Hindlimb muscle (tissue), 1 donor: ENCODE measurements around the gene USP6NL. TPM values are rescaled to one million over a fixed set of nuclear protein-coding genes. Genes with fewer than 3 reads are reported as not detected.
"Not testable (repeated sequence)": the region's sequence is repeated elsewhere in the genome, so short reads cannot be mapped to it uniquely, and the experiment has no call there.

Experiments used
- DNase-seq: peaks from one replicate; pipeline ENCODE4 v3.0.0-alpha.2; 2013
- polyA plus RNA-seq: library from polyadenylated mRNA; unstranded; fragments of 120-200 nt; gene quantifications from one replicate; pipeline ENCODE4 v1.2.1, GENCODE V29; 2013; ENCODE audit not compliant: insufficient read length

USP6NL gene
- polyA plus RNA-seq, 1 donor, result 8.6 TPM

DNA sequence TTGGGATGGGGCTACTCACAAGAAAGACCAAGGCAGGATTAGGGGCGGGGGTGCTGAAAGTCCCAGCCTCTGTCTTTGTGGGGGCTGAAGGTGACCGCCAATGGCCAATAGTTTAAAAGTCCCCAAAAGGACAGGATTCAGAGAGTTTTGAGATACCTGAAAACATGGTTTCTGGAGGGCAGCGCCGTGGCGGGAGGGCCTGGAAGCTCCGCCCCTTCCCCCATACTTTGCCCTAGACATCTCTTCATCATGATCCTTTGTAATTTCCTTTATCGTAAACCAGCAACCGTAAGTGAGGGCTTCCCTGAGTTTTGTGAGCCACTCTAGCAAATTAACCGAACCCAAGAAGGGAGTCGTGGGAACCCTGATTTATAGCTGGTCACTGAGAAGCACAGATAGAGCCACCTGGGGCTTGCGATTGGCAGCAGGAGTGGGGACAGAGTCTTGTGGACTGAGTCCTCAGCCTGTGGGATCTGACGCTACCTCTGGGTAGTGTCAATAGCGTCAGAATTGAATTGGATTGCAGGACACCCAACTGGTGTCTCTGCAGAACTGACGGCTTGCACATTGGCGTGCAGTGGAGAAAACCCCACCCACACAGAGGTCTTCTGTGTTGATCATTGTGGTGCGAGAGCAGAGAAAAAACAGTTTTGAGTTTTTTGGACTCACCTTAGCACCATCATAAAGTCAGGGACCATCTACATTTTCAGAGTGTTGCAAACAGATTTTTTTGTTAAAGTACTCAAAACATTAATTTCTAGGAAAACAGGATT, 169.3 kb downstream of the USP6NL start:
- no peak for DNase-seq

DNA sequence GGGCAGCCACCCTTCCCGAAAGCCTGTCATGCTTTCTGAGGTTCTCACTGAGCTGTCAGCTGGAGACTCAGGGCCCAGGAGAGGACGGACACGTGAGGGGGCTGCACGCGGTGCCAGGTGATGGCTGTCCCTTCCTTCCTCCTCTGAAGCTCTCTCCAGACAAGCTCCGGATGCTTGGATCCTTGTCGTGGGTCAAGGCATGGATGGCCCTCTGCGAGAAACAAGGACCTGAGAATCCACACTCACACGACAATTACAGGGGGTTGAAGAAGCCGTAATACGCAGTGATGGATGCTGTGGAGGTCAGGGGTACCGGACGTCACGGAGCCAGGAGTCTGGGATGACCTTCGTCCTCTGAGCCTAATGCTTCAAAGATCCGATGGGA, 170.3 kb downstream of the USP6NL start:
- no peak for DNase-seq

- DNase-seq, result no peak
Observed at GRCh38 chr10:11440250-11441150, 170.9 kb downstream of the USP6NL start.

GRCh38 chr10:11439523-11440053, 171.9 kb downstream of the USP6NL start:
- no peak for DNase-seq

DNA sequence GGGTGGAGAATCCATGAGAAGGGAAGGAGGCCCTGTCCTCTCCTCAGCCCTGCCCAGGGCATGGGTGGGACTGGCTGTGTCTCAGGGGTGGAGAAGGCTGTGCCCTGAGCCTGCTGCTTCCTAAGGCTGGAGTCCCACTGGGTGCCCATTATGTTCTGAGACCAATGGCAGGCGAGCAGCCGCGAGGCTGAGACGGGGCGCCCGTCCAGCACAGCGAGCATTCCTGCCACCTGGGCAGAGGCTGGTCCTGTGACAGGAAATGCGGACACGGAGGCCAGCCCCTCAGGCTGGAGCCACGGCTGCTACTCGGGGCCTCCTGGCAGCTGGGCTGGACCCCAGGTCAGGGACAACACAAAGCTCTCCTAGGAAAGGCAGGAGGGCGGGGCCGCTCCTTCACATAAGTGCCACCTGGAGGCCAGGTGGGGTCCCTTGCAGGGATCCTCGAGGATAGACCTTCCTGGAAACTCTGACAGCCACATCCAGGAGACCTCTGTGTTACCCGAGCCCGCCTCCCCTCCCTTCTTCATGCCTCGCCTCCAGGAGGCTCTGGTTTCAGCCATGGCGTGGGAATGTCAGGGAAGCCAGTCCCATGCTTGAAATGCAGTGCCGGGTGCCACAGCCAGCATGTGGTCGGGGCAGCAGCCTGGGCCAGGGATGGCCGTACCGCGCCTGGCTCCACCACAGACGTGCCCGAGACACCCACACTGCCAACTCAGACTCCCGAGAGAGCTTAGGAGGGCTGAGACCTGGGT, 173.9 kb downstream of the USP6NL start:
- DNase-seq, result no peak

- not testable (repeated sequence) for DNase-seq
Observed at GRCh38 chr10:11436445-11436844, 175.0 kb downstream of the USP6NL start.

DNA sequence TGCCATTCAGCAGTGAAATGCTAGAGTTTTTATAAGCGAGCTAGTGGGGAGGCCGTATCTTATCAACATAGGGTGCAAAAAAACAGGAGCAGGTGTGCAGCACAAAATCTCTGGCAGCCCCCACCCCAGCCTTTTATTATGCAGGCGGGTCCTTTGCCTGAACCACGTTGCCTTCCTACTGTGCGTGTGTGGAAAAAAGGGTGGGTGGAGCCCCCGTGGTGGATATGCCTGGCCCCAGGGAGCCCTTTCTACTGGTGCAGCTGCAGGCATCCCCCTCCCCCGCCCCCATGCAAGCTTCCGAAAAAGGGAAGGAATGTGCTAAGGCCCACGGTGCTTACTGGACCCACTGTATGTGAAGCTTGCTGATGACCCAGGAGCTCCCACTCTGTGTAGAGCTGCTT, 175.9 kb downstream of the USP6NL start:
- no peak for DNase-seq

- DNase-seq, result no peak
Observed at GRCh38 chr10:11434324-11434723, 177.1 kb downstream of the USP6NL start.

DNA sequence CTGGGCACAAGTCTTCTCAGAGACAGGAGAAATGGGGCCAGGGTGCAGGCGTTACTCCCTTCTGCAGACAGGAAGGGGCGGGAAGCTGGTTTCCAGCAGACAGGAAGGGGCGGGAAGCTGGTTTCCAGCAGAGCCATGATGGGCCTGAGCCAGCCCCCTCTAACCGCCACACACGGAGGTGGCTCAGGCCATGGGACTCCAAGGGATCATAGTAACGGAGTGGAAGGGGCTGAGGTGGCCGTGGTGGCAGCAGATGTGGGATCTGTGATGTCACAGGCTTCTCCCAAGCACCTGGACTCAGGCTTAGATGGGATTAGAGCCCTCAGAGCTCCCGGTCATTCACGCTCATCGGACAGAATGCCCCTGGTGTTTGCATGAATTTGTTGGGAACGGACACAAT, 177.8 kb downstream of the USP6NL start:
- no peak for DNase-seq

DNA sequence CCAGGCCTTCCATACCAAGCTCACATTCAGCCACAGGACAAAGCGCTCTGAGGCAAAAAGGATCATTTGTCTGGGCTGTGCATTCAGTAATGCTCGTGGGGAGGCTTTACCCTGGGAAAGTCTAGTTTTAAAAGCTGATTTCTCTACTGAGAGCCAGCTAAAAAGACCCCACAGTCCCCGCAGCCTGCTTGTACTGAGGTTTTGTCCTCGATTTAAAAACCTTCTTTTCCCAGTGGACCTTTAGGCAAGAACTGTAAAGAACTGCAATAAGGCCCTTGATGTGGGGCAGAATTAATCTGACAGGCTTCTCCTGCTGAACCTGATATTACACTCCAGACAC, 180.3 kb downstream of the USP6NL start:
- DNase-seq, result no peak

GRCh38 chr10:11430421-11431215, 180.8 kb downstream of the USP6NL start:
- DNase-seq, result no peak

GRCh38 chr10:11429439-11430052, 181.9 kb downstream of the USP6NL start:
- DNase-seq, result no peak

DNA sequence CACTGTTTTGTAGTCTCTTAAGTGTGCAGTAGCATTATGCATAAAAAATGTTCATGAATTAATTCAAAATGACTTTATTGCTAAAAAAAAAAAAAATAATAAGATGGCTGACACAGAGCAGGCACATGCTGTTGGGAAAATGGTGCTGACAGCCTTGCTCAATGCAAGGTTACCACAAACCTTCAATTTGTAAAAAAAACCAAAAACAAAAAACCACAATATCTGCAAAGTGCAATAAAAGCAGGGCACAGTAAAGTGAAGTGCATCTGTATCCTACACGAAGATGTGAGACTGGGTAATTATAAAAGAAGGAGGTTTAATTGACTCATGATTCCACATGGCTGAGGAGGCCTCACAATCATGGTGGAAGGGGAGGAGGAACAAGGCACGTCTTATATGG, 185.8 kb downstream of the USP6NL start:
- DNase-seq, result no peak

DNA sequence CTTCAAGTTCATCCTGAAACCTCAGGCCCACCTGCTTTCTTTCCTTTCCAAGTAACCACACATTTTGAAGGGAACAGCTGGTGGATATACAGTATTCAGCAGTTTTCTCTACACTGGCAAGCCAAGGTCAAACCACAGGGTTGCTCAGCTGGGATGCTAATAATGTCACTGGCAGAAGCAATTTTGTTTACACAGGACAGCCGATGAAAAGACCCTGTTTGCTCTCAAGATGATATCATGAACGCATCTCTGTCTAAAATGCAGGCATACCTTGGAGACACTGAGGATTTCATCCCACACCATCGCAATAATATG, 186.2 kb downstream of the USP6NL start:
- no peak for DNase-seq

DNA sequence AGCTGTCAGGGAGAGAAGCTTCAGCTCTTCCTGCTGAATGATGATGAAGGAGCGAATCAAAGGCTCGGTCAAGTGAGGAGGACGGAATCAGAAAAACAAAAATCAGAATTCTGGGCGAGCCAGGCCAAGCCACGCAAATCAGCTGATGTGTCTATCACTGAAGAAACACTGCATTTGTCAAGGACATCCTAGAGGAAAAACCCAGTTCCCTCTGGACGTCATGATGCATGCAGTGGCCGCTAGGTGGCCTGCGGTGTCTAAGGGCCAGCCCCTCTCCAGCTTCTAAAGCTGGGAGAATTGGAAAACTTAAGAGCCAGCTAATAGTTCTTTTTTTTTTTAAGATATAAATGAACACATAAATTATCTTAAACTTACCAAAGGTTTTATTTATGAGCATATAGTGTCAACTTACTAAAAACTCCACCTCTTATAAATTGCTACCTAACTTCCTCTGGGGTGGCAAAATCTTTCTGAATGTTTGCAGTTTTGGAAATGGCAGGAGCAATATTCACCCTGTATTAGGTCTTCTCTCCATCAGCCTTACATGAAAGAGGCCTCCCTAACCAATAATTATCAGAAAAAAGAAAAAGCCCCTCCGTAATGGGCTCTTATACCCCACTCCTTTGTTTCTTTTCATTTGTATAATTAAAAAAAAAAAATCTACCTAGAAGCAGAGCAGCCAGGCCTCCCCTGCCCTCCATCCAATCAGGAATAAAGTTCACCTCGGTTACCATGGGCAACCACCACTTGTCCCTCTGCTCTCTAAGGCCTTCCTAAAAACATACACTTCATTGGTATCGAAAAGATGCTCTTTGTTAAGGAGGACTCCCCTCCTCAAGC, 186.8 kb downstream of the USP6NL start:
- DNase-seq, result peak; percentile 34

DNA sequence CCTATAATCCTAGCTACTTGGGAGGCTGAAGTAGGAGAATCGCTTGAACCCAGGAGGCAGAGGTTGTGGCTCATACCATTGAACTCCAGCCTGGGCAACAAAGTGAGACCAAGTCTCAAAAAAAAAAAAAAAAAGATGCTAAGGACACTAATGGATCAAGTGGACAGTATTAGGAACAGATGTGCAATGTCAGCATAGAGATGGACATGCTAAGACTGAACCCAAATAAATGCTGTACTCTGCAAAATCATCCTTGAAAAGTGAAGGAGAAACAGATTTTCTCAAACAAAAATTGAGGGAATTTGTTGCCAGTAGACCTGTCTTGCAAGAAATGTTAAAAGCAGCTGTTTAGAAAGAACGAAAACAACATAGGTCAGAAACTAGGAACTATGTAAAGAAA, 194.5 kb downstream of the USP6NL start:
- no peak for DNase-seq

DNA sequence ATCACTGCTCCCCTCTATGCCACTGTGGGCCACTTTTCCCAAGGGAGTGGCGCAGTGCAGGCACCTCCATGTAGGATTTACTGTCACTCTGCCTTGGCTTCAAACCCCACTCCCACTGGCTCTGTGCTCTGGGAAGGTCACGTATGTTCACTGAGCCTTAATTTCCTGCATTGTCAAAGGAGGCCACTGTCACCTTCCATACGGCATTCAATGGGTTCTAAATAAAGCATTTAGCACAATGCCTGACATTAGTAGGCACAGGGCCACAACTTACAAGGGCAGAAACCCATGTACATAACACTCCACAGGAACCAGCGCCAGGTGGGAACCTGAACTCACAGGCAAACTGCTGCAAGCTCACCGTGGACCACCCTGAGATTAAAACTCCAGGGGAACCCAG, 196.4 kb downstream of the USP6NL start:
- DNase-seq, result no peak

- no peak for DNase-seq
Observed at GRCh38 chr10:11414314-11415038, 197.0 kb downstream of the USP6NL start.

DNA sequence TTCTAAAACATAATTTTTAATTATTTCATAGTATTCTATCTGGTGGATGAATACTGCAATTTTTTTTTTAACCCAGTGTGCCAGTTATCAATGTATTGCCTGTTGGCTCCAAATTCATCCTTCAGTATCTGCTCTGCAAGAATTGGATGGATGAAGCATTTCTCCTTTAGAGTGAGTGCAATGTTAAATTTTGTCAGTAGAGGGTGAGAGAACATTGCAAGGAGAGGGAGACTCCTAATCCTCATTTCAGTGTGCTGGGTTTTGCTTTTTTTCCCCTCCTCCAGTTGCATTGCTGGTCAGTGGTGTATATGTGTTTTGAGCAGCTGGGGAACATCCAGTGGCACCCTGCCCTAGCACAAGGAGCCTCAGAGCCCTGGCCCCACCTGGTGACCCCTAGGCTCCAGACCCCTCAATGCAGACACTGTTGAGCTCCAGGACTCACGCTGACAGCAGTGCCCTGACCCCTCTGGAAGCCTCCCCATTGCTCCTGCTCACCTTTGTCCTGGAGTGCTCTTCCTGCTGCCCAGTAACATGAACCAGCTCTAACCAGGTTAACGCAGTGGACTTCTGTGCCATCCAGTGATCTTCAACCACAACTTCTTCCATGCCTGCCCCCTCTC, 199.4 kb downstream of the USP6NL start:
- no peak for DNase-seq

DNA sequence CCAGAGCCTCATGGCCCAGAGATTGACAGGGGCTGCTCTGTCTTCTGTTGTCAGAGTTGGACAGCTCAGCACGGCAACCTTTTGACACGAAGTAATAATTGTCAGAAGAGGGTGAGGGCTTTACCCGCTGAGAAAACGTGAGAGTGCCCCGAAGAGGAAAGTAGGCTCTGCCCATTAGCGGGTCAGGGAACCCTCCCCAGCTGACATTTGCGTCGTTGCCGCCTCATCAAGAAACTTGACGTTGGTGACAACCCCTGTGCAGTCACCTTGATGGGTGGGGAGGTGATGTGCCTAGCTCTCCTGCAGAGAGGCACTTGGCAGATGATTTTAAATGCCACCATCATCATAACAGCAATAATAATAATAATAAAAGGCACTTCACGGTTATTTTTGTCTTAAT, 202.1 kb downstream of the USP6NL start:
- no peak for DNase-seq
